Colonic mucosa (tissue), 4 donors: ENCODE results near the gene CXCL13. TPM values are rescaled to one million over a fixed set of nuclear protein-coding genes. Genes with fewer than 3 reads are reported as not detected.

ENCODE experiments used
- DNase-seq: peaks from one replicate; pipeline ENCODE4 v3.0.0-alpha.2; 2020
- H3K27ac ChIP-seq: fragments of 200-600 bp; one replicate; pipeline ENCODE4 v1.8.0; 2021
- H3K27me3 ChIP-seq: fragments of 200-600 bp; one replicate; pipeline ENCODE4 v1.8.0; 2021
- H3K36me3 ChIP-seq: fragments of 200-600 bp; one replicate; pipeline ENCODE4 v1.8.0; 2021
- H3K4me1 ChIP-seq: fragments of 200-600 bp; one replicate; pipeline ENCODE4 v1.8.0; 2021; ENCODE audit warnings: mild to moderate bottlenecking
- H3K4me3 ChIP-seq: fragments of 200-600 bp; one replicate; pipeline ENCODE4 v1.8.0; 2021
- H3K9ac ChIP-seq, 2 donors: one replicate each; pipeline ENCODE4 v1.7.0; 2013; ENCODE audit warnings: control low read depth in 2 of 2, low read depth in 2 of 2, low read length in 2 of 2
- H3K9me3 ChIP-seq: fragments of 200-600 bp; one replicate; pipeline ENCODE4 v1.8.0; 2021
- CTCF ChIP-seq: fragments of 200-600 bp; IDR thresholded peaks from one replicate; pipeline ENCODE4 v1.8.0; 2022; ENCODE audit warnings: antibody characterized with exemption, mild to moderate bottlenecking
- intact Hi-C: fragments of 100-400 bp; cut with DNase I; formaldehyde crosslinking; loops from one replicate; pipeline ENCODE4 v1.14.1; 2022
- total RNA-seq, 2 donors: library from RNA; stranded (reverse); fragmentation: NEBNext Ultra II Directional in 1 of 2; extraction: Animal tissue kit (Norgen Biotek cat#: 25700) in 1 of 2; gene quantifications; one replicate each; pipeline ENCODE4 v1.2.1, GENCODE V29; 2021
- donor health status: healthy.
- donor health status: DM: no; HTN: no; CAD: no.
- donor health status: DM: no; HTN: no; CAD: no.

The CXCL13 gene
- total RNA-seq, 2 donors from 2014 or later: 0.35 to 1.1 TPM

- Histone ChIP-seq H3K9me3 (no peaks in the 10 kb centered on the region), H3K27ac (no peak overlapping the region), H3K9ac (no peak overlapping the region), H3K27me3 (no peaks in the 10 kb centered on the region), H3K4me1 (no peaks in the 10 kb centered on the region), H3K4me3 (no peak overlapping the region), H3K36me3 (no peaks in the 10 kb centered on the region)
- intact Hi-C loops: loop anchor here (5.0 kb wide), 1 partner anchor 82 kb away; no protein-coding TSS in a partner anchor
- TF ChIP-seq CTCF: no peak
- DNase-seq: no peak
Measured at GRCh38 chr4:77615153-77615552, 9.5 kb downstream of the CXCL13 start.

- no peaks in the 10 kb centered on the region for H3K27me3 ChIP-seq
- TF ChIP-seq CTCF: no peak
- H3K9me3 ChIP-seq: no peaks in the 10 kb centered on the region
- H3K9ac ChIP-seq: no peak overlapping the region
- no peaks in the 10 kb centered on the region for H3K36me3 ChIP-seq
- no peaks in the 10 kb centered on the region for H3K4me1 ChIP-seq
- no peak overlapping the region for H3K27ac ChIP-seq
- intact Hi-C loops: loop anchor here (5.0 kb wide), 1 partner anchor 80 kb away; no protein-coding TSS in a partner anchor
- DNase-seq: no peak
- H3K4me3 ChIP-seq: no peak overlapping the region
Measured at GRCh38 chr4:77617203-77617602, 11.6 kb downstream of the CXCL13 start.

GRCh38 chr4:77618383-77619241 lies 13.0 kb downstream of the CXCL13 start:
- peak; percentile 82 for TF ChIP-seq CTCF
- Histone ChIP-seq H3K36me3 (no peaks in the 10 kb centered on the region), H3K9me3 (no peaks in the 10 kb centered on the region), H3K4me3 (no peak overlapping the region), H3K27ac (no peak overlapping the region), H3K27me3 (no peaks in the 10 kb centered on the region), H3K4me1 (no peaks in the 10 kb centered on the region), H3K9ac (no peak overlapping the region)
- intact Hi-C loops: loop anchor here (5.0 kb wide), 1 partner anchor 79 kb away; no protein-coding TSS in a partner anchor
- peak; percentile 83 for DNase-seq

- no peak overlapping the region for H3K4me3 ChIP-seq
- no peaks in the 10 kb centered on the region for H3K4me1 ChIP-seq
- TF ChIP-seq CTCF: no peak
- no peak for DNase-seq
- H3K9ac ChIP-seq: no peak overlapping the region
- H3K9me3 ChIP-seq: no peaks in the 10 kb centered on the region
- H3K27ac ChIP-seq: no peak overlapping the region
- H3K27me3 ChIP-seq: no peaks in the 10 kb centered on the region
- intact Hi-C loops: loop anchor here (5.0 kb wide), 1 partner anchor 78 kb away; no protein-coding TSS in a partner anchor
- no peaks in the 10 kb centered on the region for H3K36me3 ChIP-seq
Measured at GRCh38 chr4:77619408-77619807, 13.8 kb downstream of the CXCL13 start.

- Histone ChIP-seq H3K9ac (no peak overlapping the region), H3K9me3 (no peaks in the 10 kb centered on the region), H3K4me3 (no peak overlapping the region), H3K27me3 (no peaks in the 10 kb centered on the region), H3K4me1 (no peaks in the 10 kb centered on the region), H3K27ac (no peak overlapping the region), H3K36me3 (no peaks in the 10 kb centered on the region)
- TF ChIP-seq CTCF: no peak
- no peak for DNase-seq
- intact Hi-C loops: no loop called here
Measured at GRCh38 chr4:77621254-77621653, 15.6 kb downstream of the CXCL13 start.
